GM21786 (cell line): ENCODE measurements around the gene DOCK2.
"Not testable (repeated sequence)": the region's sequence is repeated elsewhere in the genome, so short reads cannot be mapped to it uniquely, and the experiment has no call there.

Experiments
- ATAC-seq: cut with Tn5 transposase; IDR thresholded peaks from one replicate; pipeline ENCODE4 v1.9.1; 2021; ENCODE audit not compliant: unreplicated experiment

Gene DOCK2

DNA sequence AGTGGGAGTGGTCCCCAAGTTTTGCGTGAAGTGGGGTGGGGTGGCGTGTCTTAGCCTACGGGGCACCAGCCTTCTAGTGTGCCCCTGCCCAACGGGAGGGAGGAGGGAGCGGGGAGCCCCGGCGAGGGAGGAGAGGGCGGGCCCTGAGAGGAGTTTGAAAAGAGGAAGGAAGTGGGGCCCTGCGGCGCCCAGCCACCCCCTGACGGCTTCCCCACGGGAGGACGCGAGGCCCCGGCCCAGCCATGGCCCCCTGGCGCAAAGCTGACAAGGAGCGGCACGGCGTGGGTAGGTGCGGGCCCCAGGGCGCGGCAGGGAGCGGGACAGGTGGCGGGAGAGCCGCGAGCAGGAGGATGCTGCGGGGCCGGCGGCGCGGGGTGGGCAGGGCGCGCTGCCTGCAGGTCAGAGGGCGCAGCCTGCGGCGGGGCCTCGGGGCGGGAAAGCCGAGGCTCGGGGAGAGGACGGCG lies at the start of gene DOCK2:
TSS of gene DOCK2 (plus strand) at position 191 of the 464 bp plus-strand sequence. CDS start at position 243, 52 bp downstream.
- peak; percentile 90 for ATAC-seq

DNA sequence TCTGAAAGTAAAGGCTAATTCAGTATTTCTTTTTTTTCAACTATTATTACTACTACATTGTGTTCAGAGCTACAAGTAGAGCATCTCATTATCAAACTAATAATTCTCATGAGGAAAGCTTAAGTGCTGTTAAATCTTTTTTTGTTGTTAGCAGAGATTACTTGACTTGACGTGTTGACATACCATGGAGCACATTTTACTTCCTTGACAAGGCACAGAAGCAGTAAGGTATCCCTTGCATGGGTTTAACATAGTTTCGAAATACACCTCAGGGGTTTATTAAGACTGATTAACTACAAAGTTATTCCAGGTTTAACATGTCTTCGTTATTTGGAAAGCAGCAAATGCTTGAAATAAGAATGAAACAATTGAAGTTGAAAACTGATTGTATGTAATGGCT lies 46.5 kb upstream of the DOCK2 start:
- no peak for ATAC-seq

DNA sequence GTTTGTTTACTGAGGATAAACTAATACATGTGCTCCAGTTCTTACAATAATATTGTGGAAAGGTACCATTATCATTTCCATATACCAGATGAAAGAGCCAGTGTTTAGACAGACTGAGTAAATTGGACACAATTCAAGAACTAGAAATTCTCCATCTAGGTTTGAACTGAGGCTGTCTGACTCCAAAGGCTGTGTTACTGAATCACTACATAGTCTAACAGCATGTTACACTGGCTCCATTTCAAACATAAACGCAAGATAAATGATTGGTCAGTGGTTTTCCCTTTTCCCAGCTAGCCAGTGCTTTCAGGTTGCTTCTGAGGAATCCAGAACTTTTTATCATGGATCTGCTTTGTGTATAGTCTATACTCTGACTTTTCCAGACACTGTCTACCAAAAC lies 45.4 kb upstream of the DOCK2 start:
- no peak for ATAC-seq

- ATAC-seq: no peak
Observed at GRCh38 chr5:169592937-169593650, 44.0 kb upstream of the DOCK2 start.

- ATAC-seq: no peak
Observed at GRCh38 chr5:169595172-169595820, 41.8 kb upstream of the DOCK2 start.

- ATAC-seq: no peak
Observed at GRCh38 chr5:169599451-169599850, 37.6 kb upstream of the DOCK2 start.

GRCh38 chr5:169602535-169602934 lies 34.5 kb upstream of the DOCK2 start:
- ATAC-seq: no peak

- no peak for ATAC-seq
Observed at GRCh38 chr5:169606279-169606678, 30.8 kb upstream of the DOCK2 start.

- ATAC-seq: no peak
Observed at GRCh38 chr5:169607882-169608281, 29.2 kb upstream of the DOCK2 start.

- no peak for ATAC-seq
Observed at GRCh38 chr5:169609716-169610115, 27.4 kb upstream of the DOCK2 start.

DNA sequence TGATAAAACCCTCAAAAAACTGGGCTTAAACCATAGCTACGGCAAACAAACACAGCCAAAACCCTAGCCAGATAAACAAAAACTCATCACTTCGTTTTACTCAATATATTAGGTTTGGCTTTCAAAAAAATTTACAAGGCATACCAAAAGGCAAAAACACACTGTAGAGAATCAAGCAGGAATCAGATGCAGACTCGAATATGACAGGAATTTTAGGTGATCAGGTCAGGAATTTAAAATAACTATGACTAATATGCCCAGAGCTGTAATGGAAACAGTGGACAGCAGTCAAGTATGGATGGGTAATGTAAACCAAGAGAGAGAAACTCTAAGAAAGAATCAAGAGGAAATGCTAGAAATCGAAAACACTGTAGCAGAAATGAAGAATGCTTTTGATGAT lies 26.5 kb upstream of the DOCK2 start:
- ATAC-seq: no peak

GRCh38 chr5:169615561-169615960 lies 21.5 kb upstream of the DOCK2 start:
- no peak for ATAC-seq

DNA sequence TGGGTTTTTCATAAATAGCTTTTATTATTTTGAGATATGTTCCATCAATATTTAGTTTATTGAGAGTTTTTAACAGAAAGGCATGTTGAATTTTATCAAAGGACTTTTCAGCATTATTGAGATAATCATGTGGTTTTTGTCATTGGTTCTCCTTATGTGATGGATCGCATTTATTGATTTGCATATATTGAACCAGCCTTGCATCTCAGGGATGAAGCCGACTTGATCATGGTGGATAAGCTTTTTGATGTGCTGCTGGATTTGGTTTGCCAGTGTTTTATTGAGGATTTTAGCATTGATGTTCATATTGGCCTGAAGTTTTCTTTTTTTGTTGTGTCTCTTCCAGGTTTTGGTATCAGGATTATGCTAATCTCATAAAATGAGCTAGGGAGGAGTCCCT lies 12.8 kb upstream of the DOCK2 start:
- not testable (repeated sequence) for ATAC-seq

DNA sequence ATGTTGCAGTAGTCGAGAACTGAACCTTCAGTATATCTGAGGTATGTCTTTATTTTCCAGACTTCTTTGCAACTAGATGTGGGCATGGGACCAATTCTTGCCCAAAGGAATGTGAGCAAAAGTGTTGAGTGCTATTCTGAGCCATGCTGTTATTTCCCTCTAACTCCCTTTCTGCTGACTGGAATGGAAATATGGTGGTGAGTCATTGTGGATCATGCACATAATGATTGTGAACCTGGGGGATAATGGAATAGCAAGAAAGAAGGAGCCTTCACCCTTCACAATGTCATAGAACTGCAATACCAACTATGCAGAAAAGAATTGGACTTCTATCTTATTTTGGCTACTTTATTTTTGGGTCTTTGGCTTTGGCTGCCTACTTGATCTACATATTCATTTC lies 10.3 kb upstream of the DOCK2 start:
- no peak for ATAC-seq

DNA sequence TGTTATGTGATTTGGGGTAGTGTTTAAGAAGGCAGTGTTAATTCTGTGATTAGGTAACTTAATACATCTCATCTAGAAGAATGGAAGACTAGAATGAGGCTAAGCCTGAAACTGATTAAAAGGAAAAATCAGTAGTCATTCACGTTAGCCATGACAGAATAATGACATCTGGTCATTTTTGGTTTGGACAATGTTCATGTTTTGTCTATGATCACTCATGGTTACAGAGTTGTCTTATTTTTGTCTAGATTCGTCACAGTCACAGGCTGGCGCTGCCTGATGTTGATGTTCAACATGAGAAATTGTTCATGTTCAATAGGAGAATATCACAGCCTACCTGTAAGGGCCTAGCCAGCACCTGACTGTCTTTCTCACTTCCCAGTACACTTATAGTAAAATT lies 9.5 kb upstream of the DOCK2 start:
- no peak for ATAC-seq

DNA sequence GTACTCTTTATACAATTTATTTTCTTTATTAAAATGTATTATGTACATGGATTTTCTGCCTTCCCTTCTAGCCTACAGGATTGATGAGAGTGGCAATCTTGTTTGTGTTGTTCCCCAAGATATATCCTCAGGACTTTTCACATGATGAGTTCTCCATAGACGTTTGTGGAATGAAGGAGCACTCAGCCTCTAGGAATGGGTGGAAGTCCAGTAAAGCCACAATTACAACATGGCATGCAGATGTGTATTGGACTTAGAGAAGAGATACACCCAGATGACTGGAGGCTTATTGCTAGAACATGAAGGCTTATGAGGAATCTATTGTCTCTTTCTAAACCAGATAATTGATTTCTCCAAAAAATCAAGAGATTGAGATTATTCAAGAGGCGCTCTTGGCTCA lies 8.2 kb upstream of the DOCK2 start:
- ATAC-seq: no peak

DNA sequence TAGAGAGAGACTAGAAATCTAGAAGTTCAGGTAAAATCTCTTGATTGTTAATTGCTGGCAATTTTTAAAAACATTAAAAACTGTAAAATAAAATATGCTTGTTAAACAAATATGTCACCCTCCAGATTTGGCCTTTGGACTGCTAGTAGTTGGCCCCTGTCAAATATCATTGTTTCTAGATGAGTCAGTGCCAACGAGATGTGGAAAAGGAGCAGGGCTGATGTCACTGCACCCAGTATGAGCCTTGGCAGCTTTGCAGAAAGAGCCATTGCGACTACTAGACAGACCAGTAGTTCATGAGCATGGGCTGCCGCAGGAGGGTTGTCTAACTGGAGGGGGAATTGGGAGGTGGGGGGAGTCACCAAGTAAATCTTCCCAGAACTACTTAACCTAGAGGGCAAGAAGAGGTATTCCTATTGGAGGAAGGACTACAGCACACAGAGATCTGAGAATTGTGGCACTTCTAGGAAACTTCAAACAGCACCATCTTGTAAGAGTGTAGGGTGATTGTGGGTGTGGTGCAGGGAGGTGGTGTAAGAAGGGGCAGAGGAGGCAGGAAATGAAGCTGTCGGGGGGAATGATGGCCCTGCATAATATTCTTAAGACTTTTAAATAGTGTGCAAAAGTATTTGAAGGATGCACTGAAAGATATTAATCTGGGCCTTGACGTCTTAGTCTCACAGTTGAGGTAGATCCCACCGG lies 7.1 kb upstream of the DOCK2 start:
- ATAC-seq: no peak

GRCh38 chr5:169631360-169631759 lies 5.7 kb upstream of the DOCK2 start:
- no peak for ATAC-seq

DNA sequence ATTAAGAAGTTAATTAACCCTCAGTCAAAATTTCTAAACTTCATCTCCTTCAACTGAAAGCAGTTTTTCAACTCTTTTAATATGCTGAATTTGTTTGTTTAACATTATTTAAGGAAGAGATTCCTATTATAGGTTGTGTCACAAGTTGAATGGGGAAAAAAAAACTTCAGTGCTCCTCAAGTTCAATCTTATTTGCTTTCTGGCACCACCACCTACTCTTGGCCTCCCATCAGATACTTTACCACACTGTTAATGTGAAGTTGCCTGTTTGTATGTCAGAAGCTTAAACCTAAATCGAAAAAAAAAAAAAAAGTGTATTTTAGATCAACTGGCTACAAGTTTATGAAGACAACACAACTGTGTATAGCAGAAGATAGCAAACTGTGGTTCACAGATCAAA lies 4.1 kb upstream of the DOCK2 start:
- ATAC-seq: no peak

DNA sequence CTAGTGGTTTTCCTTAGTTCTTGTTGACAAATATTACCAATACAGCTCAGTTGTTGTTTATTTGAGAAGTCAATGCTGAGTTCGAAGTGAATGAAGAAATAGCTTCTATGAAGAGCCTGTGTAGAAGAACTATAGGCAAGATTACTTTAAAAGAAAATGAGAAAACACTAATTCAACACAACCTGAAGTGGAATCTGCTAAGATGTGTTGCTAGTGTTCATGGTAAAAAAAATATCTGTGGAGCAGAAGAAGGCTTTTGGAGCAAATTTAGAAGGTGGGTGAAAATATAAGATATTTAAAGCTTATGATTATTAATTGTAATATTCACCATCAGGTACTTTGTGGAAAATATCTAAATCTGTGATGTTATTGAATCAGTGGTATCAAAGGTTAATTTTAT lies 2.5 kb upstream of the DOCK2 start:
- ATAC-seq: no peak

DNA sequence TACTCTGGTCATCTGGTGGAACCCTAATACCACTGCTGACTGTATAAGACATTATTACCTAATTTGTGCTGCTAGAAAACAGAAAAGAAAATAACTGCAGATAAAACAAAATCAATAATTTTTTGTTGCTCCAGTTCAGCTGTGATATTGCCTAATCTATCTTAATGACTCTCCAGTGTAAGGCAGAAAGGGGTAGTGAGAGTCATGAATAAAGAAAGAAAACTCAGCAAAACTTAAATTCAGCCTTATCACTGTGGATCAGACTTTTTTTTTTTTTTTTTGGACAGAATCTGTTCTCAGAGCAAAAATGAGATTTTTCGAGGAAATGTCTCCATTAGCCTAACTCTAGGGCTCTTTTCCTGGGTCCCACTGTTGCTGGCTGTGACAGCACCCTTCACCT lies 1.1 kb upstream of the DOCK2 start:
- ATAC-seq: no peak

DNA sequence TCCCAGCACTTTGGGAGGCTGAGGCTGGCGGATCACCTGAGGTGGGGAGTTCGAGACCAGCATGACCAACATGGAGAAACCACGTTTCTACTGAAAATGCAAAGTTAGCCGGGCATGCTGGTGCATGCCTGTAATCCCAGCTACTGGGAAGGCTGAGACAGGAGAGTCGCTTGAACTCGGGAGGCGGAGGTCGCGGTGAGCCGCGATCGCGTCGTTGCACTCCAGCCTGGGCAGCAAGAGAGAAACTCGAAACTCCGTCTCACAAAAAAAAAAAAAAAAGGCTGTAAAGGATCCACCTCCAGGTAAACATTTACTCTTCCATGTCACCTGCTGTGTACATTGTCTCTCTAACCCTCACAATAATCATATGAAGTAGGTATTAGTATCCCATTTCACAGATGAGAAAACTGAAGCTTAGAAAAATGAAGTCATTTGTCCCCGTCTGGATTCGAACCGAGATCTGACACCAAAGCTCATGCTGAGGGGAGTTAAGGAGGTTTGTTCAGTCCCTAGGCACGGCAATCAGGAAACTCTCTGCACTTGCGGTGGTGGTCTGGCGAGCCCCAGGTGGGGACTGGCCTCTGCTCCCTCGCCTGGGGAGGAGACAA lies 494 bp upstream of the DOCK2 start:
- ATAC-seq: no peak
